K562 (cell line): Measurements from ENCODE around the gene TRIM44. TPM values are rescaled to one million over a fixed set of nuclear protein-coding genes. Genes with fewer than 3 reads are reported as not detected.

Source experiments
- ATAC-seq: fragments of 200-7000 bp; cut with Tn5 transposase; 3 replicates; pipeline ENCODE4 v1.9.1; 2020; ENCODE audit warnings: moderate library complexity
- BruUV-seq: library from RNA; stranded (reverse); fragments of 400-500 nt; replicated peaks from 2 replicates; lab custom pipeline; 2021; lab: Mats Ljungman, UMichigan
- CTCF ChIA-PET: fragments of 300-600 bp; formaldehyde crosslinking; extraction: SDS; loops from one replicate; lab custom pipeline; 2021; ENCODE audit warnings: low intra/inter-chr PET ratio; lab: Yijun Ruan, JAX
- POLR2A ChIA-PET: fragments of 300-600, 350-650 bp; sonication (Branson Sonifier 250); formaldehyde crosslinking; extraction: SDS; loops from one replicate; lab custom pipeline; 2021; ENCODE audit warnings: antibody characterized with exemption, inconsistent platforms; lab: Yijun Ruan, JAX
- DNase-seq, 4 experiments: peaks; one replicate each; pipeline versions ENCODE4 v3.0.0 to v3.0.0-alpha.2; 2011 to 2018; ENCODE audit warnings: low spot score in 3 of 4, mixed read lengths in 3 of 4; ENCODE audit errors: extremely low read depth in 1 of 4
- FAIRE-seq: peaks from 2 replicates; lab custom pipeline; 2011; peaks lifted over from hg19 to GRCh38; lab: Jason Lieb, UNC
- H2AFZ ChIP-seq: 2 replicates; pipeline ENCODE4 v1.6.0; 2011; ENCODE audit warnings: low read depth, low read length, control low read depth, inconsistent platforms
- H3K27ac ChIP-seq: fragments of 200-600 bp; 3 replicates; pipeline ENCODE4 v1.8.0; 2011; ENCODE audit warnings: low read depth, mild to moderate bottlenecking, control low read depth, inconsistent platforms, low read length, moderate library complexity, mixed read lengths; ENCODE audit errors: extremely low read depth
- H3K27me3 ChIP-seq, 2 experiments: fragments of 300-600 bp in 1 of 2; 2 replicates in 1 of 2; 3 replicates in 1 of 2; pipeline versions ENCODE4 v1.6.0 to v1.8.0; 2011; ENCODE audit warnings: inconsistent platforms in 2 of 2, low read length in 2 of 2, mild to moderate bottlenecking in 1 of 2, mixed read lengths in 1 of 2, moderate library complexity in 1 of 2; ENCODE audit not compliant: control insufficient read depth in 2 of 2, insufficient read depth in 2 of 2
- H3K36me3 ChIP-seq: fragments of 300-600 bp; 3 replicates; pipeline ENCODE4 v1.8.0; 2011; ENCODE audit warnings: mild to moderate bottlenecking, low read length, inconsistent platforms; ENCODE audit not compliant: control insufficient read depth, insufficient read depth
- H3K4me1 ChIP-seq, 2 experiments: fragments of 200-600 bp in 1 of 2; replicated peaks in 1 of 2; 2 replicates in 1 of 2; 3 replicates in 1 of 2; pipeline versions ENCODE4 v1.5.1 to v1.8.0; 2011; ENCODE audit warnings: inconsistent platforms in 2 of 2, low read length in 2 of 2, mild to moderate bottlenecking in 1 of 2, mixed read lengths in 1 of 2, moderate library complexity in 1 of 2; ENCODE audit not compliant: control insufficient read depth in 2 of 2, insufficient read depth in 2 of 2
- H3K4me2 ChIP-seq: 2 replicates; pipeline ENCODE4 v1.6.1; 2011; ENCODE audit warnings: low read length, control low read depth, inconsistent platforms, mixed read lengths; ENCODE audit not compliant: insufficient read depth
- H3K4me3 ChIP-seq: fragments of 200-600 bp; sonication (generic), shearing (Covaris generic); 2 replicates; pipeline ENCODE4 v1.5.1; 2016; ENCODE audit warnings: control low read depth, inconsistent platforms
- H3K79me2 ChIP-seq: fragments of 200-600 bp; 3 replicates; pipeline ENCODE4 v1.8.0; 2011; ENCODE audit warnings: low read length, inconsistent platforms; ENCODE audit not compliant: control insufficient read depth, insufficient read depth
- H3K9ac ChIP-seq, 2 experiments: 2 replicates each; pipeline versions ENCODE4 v1.6.0 to v1.6.1; 2011; ENCODE audit warnings: low read depth in 2 of 2, low read length in 2 of 2, control low read depth in 1 of 2, inconsistent platforms in 1 of 2, mild to moderate bottlenecking in 1 of 2, mixed read lengths in 1 of 2; ENCODE audit not compliant: insufficient read depth in 1 of 2
- H3K9me1 ChIP-seq: one replicate; pipeline ENCODE4 v1.6.0; 2011; ENCODE audit warnings: inconsistent platforms, mild to moderate bottlenecking, low read length, moderate library complexity; ENCODE audit not compliant: control insufficient read depth, insufficient read depth
- H3K9me3 ChIP-seq: replicated peaks from 2 replicates; pipeline ENCODE4 v1.5.1; 2011; ENCODE audit warnings: low read depth, low read length, inconsistent platforms; ENCODE audit not compliant: control insufficient read depth, insufficient read depth
- H4K20me1 ChIP-seq: replicated peaks from 2 replicates; pipeline ENCODE4 v1.6.1; 2011; ENCODE audit warnings: low read length, inconsistent platforms, mixed read lengths; ENCODE audit not compliant: control insufficient read depth, insufficient read depth
- BDP1 ChIP-seq: IDR thresholded peaks from 3 replicates; pipeline ENCODE4 v1.6.1; 2011; ENCODE audit not compliant: insufficient read length, insufficient read depth
- CBX3 ChIP-seq, 2 experiments: IDR thresholded peaks; 1 replicate in 1 of 2; 2 replicates in 1 of 2; pipeline ENCODE4 v1.6.1; 2012; ENCODE audit warnings: inconsistent platforms in 2 of 2, low read length in 2 of 2, borderline replicate concordance in 1 of 2, control low read depth in 1 of 2
- CC2D1A ChIP-seq: fragments of 450-650 bp; IDR thresholded peaks from 2 replicates; pipeline ENCODE4 v1.6.1; 2017; ENCODE audit warnings: mild to moderate bottlenecking
- CREM ChIP-seq: IDR thresholded peaks from 2 replicates; pipeline ENCODE4 v1.6.1; 2014; ENCODE audit warnings: antibody characterized with exemption, low read depth
- ERF ChIP-seq: fragments of 450-650 bp; formaldehyde crosslinking; IDR thresholded peaks from 2 replicates; pipeline ENCODE4 v1.4.0; 2020; ENCODE audit warnings: mild to moderate bottlenecking, mixed read lengths
- EWSR1 ChIP-seq: fragments of 450-650 bp; IDR thresholded peaks from 2 replicates; pipeline ENCODE4 v1.6.1; 2018; ENCODE audit warnings: borderline replicate concordance, mild to moderate bottlenecking, low read depth, moderate library complexity; ENCODE audit not compliant: partially characterized antibody
- KHSRP ChIP-seq: fragments of 450-650 bp; IDR thresholded peaks from 2 replicates; pipeline ENCODE4 v1.6.1; 2017
- MED1 ChIP-seq: sonication (generic); formaldehyde crosslinking; IDR thresholded peaks from 2 replicates; pipeline ENCODE4 v1.8.1; 2023; ENCODE audit warnings: missing genetic modification reagents, borderline replicate concordance
- NFIX ChIP-seq: fragments of 250-450 bp; sonication (Bioruptor Pico); IDR thresholded peaks from 2 replicates; pipeline ENCODE4 v1.4.0; 2020; ENCODE audit warnings: low read depth, mild to moderate bottlenecking, moderate library complexity
- NR1H2 ChIP-seq: sonication (generic); formaldehyde crosslinking; IDR thresholded peaks from 2 replicates; pipeline ENCODE4 v1.4.0; 2020; ENCODE audit warnings: mild to moderate bottlenecking, missing genetic modification reagents
- PHB ChIP-seq: fragments of 250-450 bp; sonication (Bioruptor Pico); IDR thresholded peaks from 2 replicates; pipeline ENCODE4 v1.5.0; 2021
- SRSF3 ChIP-seq: fragments of 200-400 bp; formaldehyde crosslinking; IDR thresholded peaks from 2 replicates; pipeline ENCODE4 v1.6.1; 2016; ENCODE audit warnings: mild to moderate bottlenecking, low read length, moderate library complexity; ENCODE audit not compliant: insufficient read depth
- TAF1 ChIP-seq: IDR thresholded peaks from 2 replicates; pipeline ENCODE4 v1.6.1; 2011; ENCODE audit warnings: mild to moderate bottlenecking, low read length, moderate library complexity; ENCODE audit not compliant: insufficient read depth, control insufficient read depth, severe bottlenecking; ENCODE audit errors: extremely low read depth
- ZFP36 ChIP-seq: fragments of 150-350 bp; IDR thresholded peaks from 2 replicates; pipeline ENCODE4 v1.6.1; 2018; ENCODE audit warnings: low read length, low read depth; ENCODE audit not compliant: partially characterized antibody
- ZNF143 ChIP-seq: sonication (generic); formaldehyde crosslinking; IDR thresholded peaks from 2 replicates; pipeline ENCODE4 v1.9.0; 2022; ENCODE audit warnings: mild to moderate bottlenecking, missing genetic modification reagents
- ZNF282 ChIP-seq: sonication (generic); formaldehyde crosslinking; IDR thresholded peaks from 2 replicates; pipeline ENCODE4 v1.8.1; 2023; ENCODE audit warnings: missing genetic modification reagents
- WGBS: fragments of 100-300 bp; shearing (Covaris generic); methylation state at CpG from one replicate; pipeline ENCODE4 v1.1.6; 2016; ENCODE audit warnings: low coverage, mixed read lengths; ENCODE audit not compliant: insufficient coverage; ENCODE audit errors: missing lambda C conversion rate; 5-methylcytosine and 5-hydroxymethylcytosine counted together
- in situ Hi-C: fragments of 300-500 bp; cut with MboI; formaldehyde crosslinking; loops from 4 replicates; pipeline ENCODE4 v1.15.0; 2018; ENCODE audit warnings: inconsistent platforms, mixed read lengths
- intact Hi-C: fragments of 100-400 bp; cut with micrococcal nuclease; formaldehyde crosslinking; loops from 2 replicates; pipeline ENCODE4 v1.14.2; 2022
- polyA plus RNA-seq, 8 experiments: library from polyadenylated mRNA; depleted of rRNA in 4 of 8; stranded (reverse) in 5 of 8; unstranded in 3 of 8; fragments of >200 nt; fragmentation: Nextera tagmentation in 2 of 8; fragmentation: Illumina TruSeq in 1 of 8; extraction: Ambion mirVana in 2 of 8; extraction: Trizol in 1 of 8; gene quantifications; 2 replicates each; pipeline versions ENCODE4 v1.2.1 to v1.2.3, GENCODE V29; 2011 to 2014; ENCODE audit warnings: inconsistent platforms in 1 of 8, missing spikeins in 1 of 8
- total RNA-seq, 7 experiments: library from RNA; depleted of rRNA in 6 of 7; stranded (reverse); fragments of >200 nt in 6 of 7; fragmentation: Illumina TruSeq in 2 of 7; extraction: Trizol in 2 of 7; gene quantifications; 2 replicates each; pipeline versions ENCODE4 v1.2.1 to v1.2.3, GENCODE V29; 2011 to 2021; ENCODE audit warnings: low replicate concordance in 1 of 7

The TRIM44 gene
- total and polyA plus RNA-seq, 9 of the 15 experiments (the other 6 are each of a cell fraction or from before 2014, with no cell fraction given), result 8.3 to 105 (median 37.2) TPM

DNA sequence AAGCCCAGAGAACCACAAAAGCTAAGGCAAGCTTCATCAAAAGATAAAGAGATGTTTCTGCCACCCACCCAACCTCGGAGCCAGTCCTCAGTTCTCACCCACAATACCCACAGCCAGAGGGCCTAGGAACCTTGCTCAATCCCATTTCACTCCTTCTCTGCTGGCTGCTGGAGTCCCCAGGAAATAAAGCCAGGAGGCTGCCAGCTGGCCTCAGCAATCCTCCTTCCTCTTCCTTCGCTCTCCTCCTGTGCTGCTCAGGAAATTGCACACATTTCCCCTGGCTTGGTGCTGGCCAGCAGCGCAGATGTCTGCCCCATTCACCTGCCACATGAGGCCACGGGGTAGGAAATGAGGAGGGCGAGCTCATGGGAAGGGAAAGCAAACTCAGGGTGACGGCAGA, 189.5 kb downstream of the TRIM44 start (continued):
- TF ChIP-seq ERF (no peak), NR1H2 (no peak), ZNF143 (CRISPR knock-in tag) (no peak), ZFP36 (no peak), BDP1 (no peak), ZNF282 (no peak), MED1 (CRISPR knock-in tag) (no peak), PHB (CRISPR knock-in tag) (no peak), CC2D1A (no peak), CBX3 (IDR thresholded peaks at IDR 0.05; ENCODE audit: borderline replicate concordance in 1 of 2, low read length in 2 of 2) (no peak), KHSRP (no peak), NFIX (no peak)

DNA sequence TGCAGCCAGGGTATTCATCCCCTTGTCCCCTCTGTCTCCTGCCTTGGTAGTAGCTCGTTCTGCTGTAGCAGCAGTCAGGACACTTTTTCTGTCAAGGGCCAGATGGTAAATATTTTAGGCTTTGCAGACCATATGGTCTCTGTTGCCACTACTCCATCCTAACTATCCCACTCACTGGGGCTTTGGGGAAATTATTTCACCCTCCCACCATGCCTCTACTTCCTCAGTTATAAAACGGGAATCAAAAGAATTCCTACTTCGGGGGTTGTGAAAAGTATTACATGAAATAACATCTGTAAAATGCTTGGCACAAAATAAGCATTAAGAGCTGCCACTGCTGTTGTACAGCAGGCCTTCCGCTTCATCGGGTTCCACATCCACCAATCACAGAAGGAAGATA, 191.4 kb downstream of the TRIM44 start:
- H3K9me1 ChIP-seq, result no peaks in the 10 kb centered on the region
- no peak overlapping the region for H2AFZ ChIP-seq
- no peak overlapping the region for H3K9ac ChIP-seq
- no peak overlapping the region for H3K4me2 ChIP-seq
- no TSS peak for BruUV-seq
- H3K27me3 ChIP-seq, result no peaks in the 10 kb centered on the region; a peak in 2 of 5 replicates
- POLR2A ChIA-PET, result interaction anchor here (0.7 kb wide), 1 partner anchor 962 kb away, joined by 3 read pairs; no protein-coding TSS in a partner anchor
- H4K20me1 ChIP-seq, result no peaks in the 10 kb centered on the region
- ATAC-seq, result no peak
- CTCF ChIA-PET, result no interaction called here
- H3K79me2 ChIP-seq, result no peaks in the 10 kb centered on the region
- no peaks in the 10 kb centered on the region for H3K36me3 ChIP-seq
- intact Hi-C loops, result no loop called here
- no peak overlapping the region for H3K27ac ChIP-seq
- H3K4me3 ChIP-seq, result no peak overlapping the region
- TF ChIP-seq SRSF3 (no peak), EWSR1 (no peak), TAF1 (no peak), CREM (no peak)
- TF ChIP-seq, all 486 proteins: peak for 0
- 12% methylated on average over 5 of the region's 5 CpGs for WGBS
- in situ Hi-C loops, result no loop called here
- DNase-seq (no peak), FAIRE-seq (no peak)
- H3K9me3 ChIP-seq, result no peaks in the 10 kb centered on the region
- H3K4me1 ChIP-seq, result no peaks in the 10 kb centered on the region
